H9 (cell line): ENCODE results near the gene BTBD3. TPM values are rescaled to one million over a fixed set of nuclear protein-coding genes. Genes with fewer than 3 reads are reported as not detected.

Source experiments
- DNase-seq: peaks from one replicate; pipeline ENCODE4 v3.0.0-alpha.2; 2017
- H2AFZ ChIP-seq: one replicate; pipeline ENCODE4 v1.6.1; 2013; ENCODE audit warnings: mild to moderate bottlenecking, low read length, control low read depth, moderate library complexity
- H2AK5ac ChIP-seq: 2 replicates; pipeline ENCODE4 v1.6.1; 2013; ENCODE audit warnings: low read length, control low read depth, mixed read lengths; ENCODE audit not compliant: insufficient read length
- H2BK120ac ChIP-seq: one replicate; pipeline ENCODE4 v1.6.1; 2013; ENCODE audit warnings: low read depth, mild to moderate bottlenecking, low read length, control low read depth, inconsistent platforms; ENCODE audit not compliant: poor library complexity, severe bottlenecking
- H2BK12ac ChIP-seq: 2 replicates; pipeline ENCODE4 v1.6.1; 2013; ENCODE audit warnings: low read length, control low read depth, mixed read lengths, low read depth; ENCODE audit not compliant: insufficient read length
- H2BK15ac ChIP-seq: 2 replicates; pipeline ENCODE4 v1.6.1; 2013; ENCODE audit warnings: low read depth, low read length, control low read depth
- H2BK20ac ChIP-seq: one replicate; pipeline ENCODE4 v1.6.1; 2013; ENCODE audit warnings: low read depth, mild to moderate bottlenecking, low read length, control low read depth, inconsistent platforms; ENCODE audit not compliant: poor library complexity, severe bottlenecking
- H2BK5ac ChIP-seq: 2 replicates; pipeline ENCODE4 v1.6.1; 2013; ENCODE audit warnings: low read length, control low read depth, mixed read lengths; ENCODE audit not compliant: insufficient read length
- H3K14ac ChIP-seq: 2 replicates; pipeline ENCODE4 v1.6.1; 2013; ENCODE audit warnings: low read length, control low read depth; ENCODE audit not compliant: insufficient read depth
- H3K18ac ChIP-seq: 2 replicates; pipeline ENCODE4 v1.6.1; 2013; ENCODE audit warnings: low read depth, mild to moderate bottlenecking, mixed read lengths, low read length, control low read depth; ENCODE audit not compliant: insufficient read length
- H3K23ac ChIP-seq: 2 replicates; pipeline ENCODE4 v1.6.1; 2013; ENCODE audit warnings: low read length, control low read depth, mixed read lengths, low read depth; ENCODE audit not compliant: insufficient read length
- H3K23me2 ChIP-seq: 2 replicates; pipeline ENCODE4 v1.6.1; 2013; ENCODE audit warnings: low read depth, mild to moderate bottlenecking, mixed read lengths, low read length, control low read depth; ENCODE audit not compliant: insufficient read length, poor library complexity, severe bottlenecking
- H3K27ac ChIP-seq: 2 replicates; pipeline ENCODE4 v1.5.1; 2013; ENCODE audit warnings: low read length, control low read depth, mixed read lengths, low read depth; ENCODE audit not compliant: insufficient read length
- H3K27me3 ChIP-seq: 2 replicates; pipeline ENCODE4 v1.6.1; 2013; ENCODE audit warnings: low read length, control low read depth, inconsistent platforms; ENCODE audit not compliant: insufficient read depth
- H3K4ac ChIP-seq: 2 replicates; pipeline ENCODE4 v1.6.1; 2013; ENCODE audit warnings: low read depth, mild to moderate bottlenecking, control low read depth, inconsistent platforms, low read length, moderate library complexity
- H3K4me1 ChIP-seq: 2 replicates; pipeline ENCODE4 v1.6.1; 2013; ENCODE audit warnings: low read length, control low read depth, inconsistent platforms; ENCODE audit not compliant: insufficient read depth
- H3K4me2 ChIP-seq: 2 replicates; pipeline ENCODE4 v1.6.1; 2013; ENCODE audit warnings: low read length, control low read depth, mixed read lengths; ENCODE audit not compliant: insufficient read length, insufficient read depth
- H3K56ac ChIP-seq: 2 replicates; pipeline ENCODE4 v1.6.1; 2013; ENCODE audit warnings: low read depth, mild to moderate bottlenecking, mixed read lengths, low read length, control low read depth; ENCODE audit not compliant: insufficient read length
- H3K79me1 ChIP-seq: 2 replicates; pipeline ENCODE4 v1.6.1; 2013; ENCODE audit warnings: low read depth, mild to moderate bottlenecking, moderate library complexity, low read length, control low read depth, inconsistent platforms; ENCODE audit not compliant: insufficient read depth, poor library complexity, severe bottlenecking
- H3K79me2 ChIP-seq: 2 replicates; pipeline ENCODE4 v1.6.1; 2013; ENCODE audit warnings: low read length, control low read depth, inconsistent platforms; ENCODE audit not compliant: insufficient read depth
- H3K9ac ChIP-seq: 2 replicates; pipeline ENCODE4 v1.6.1; 2013; ENCODE audit warnings: low read length, control low read depth, mixed read lengths; ENCODE audit not compliant: insufficient read length; ENCODE audit errors: extremely low read depth
- H3K9me3 ChIP-seq: one replicate; pipeline ENCODE4 v1.6.1; 2013; ENCODE audit warnings: low read depth, low read length, inconsistent platforms; ENCODE audit not compliant: control insufficient read depth
- H3T11ph ChIP-seq: one replicate; pipeline ENCODE4 v1.6.1; 2013; ENCODE audit warnings: mild to moderate bottlenecking, low read length, control low read depth, inconsistent platforms
- H4K20me1 ChIP-seq: one replicate; pipeline ENCODE4 v1.6.1; 2013; ENCODE audit not compliant: control insufficient read depth, insufficient read length, insufficient read depth
- H4K5ac ChIP-seq: 2 replicates; pipeline ENCODE4 v1.6.1; 2013; ENCODE audit warnings: low read depth, mild to moderate bottlenecking, mixed read lengths, low read length, control low read depth; ENCODE audit not compliant: insufficient read length
- H4K8ac ChIP-seq: replicated peaks from 2 replicates; pipeline ENCODE4 v1.6.1; 2013; ENCODE audit warnings: low read length, control low read depth, mixed read lengths, low read depth; ENCODE audit not compliant: insufficient read length
- H4K91ac ChIP-seq: 2 replicates; pipeline ENCODE4 v1.6.1; 2013; ENCODE audit warnings: low read depth, mild to moderate bottlenecking, moderate library complexity, mixed read lengths, low read length, control low read depth; ENCODE audit not compliant: insufficient read length
- H3K27ac Mint-ChIP-seq, 3 experiments: 2 replicates in 2 of 3; 3 replicates in 1 of 3; pipeline ENCODE4 v1.8.0; 2020 to 2021; ENCODE audit warnings: mixed read lengths in 3 of 3, mild to moderate bottlenecking in 1 of 3, moderate library complexity in 1 of 3
- H3K27me3 Mint-ChIP-seq: 2 replicates; pipeline ENCODE4 v1.8.0; 2021; ENCODE audit warnings: low read depth, mild to moderate bottlenecking, moderate library complexity, mixed read lengths
- H3K36me3 Mint-ChIP-seq, 3 experiments: 2 replicates in 2 of 3; 3 replicates in 1 of 3; pipeline ENCODE4 v1.8.0; 2020 to 2021; ENCODE audit warnings: low read depth in 3 of 3, mixed read lengths in 3 of 3; ENCODE audit not compliant: insufficient read depth in 1 of 3
- H3K4me1 Mint-ChIP-seq, 2 experiments: 2 replicates each; pipeline ENCODE4 v1.8.0; 2020; ENCODE audit warnings: mixed read lengths in 2 of 2
- H3K4me3 Mint-ChIP-seq, 2 experiments: 2 replicates in 1 of 2; 3 replicates in 1 of 2; pipeline ENCODE4 v1.8.0; 2020 to 2021; ENCODE audit warnings: mild to moderate bottlenecking in 2 of 2, mixed read lengths in 2 of 2, moderate library complexity in 1 of 2
- H3K9me3 Mint-ChIP-seq, 2 experiments: 2 replicates in 1 of 2; 3 replicates in 1 of 2; pipeline ENCODE4 v1.8.0; 2020; ENCODE audit warnings: mild to moderate bottlenecking in 2 of 2, mixed read lengths in 2 of 2, moderate library complexity in 1 of 2
- CTCF ChIP-seq: fragments of 200-600 bp; sonication (generic); conservative IDR thresholded peaks from 3 replicates; pipeline ENCODE4 v1.8.0; 2021; ENCODE audit warnings: antibody characterized with exemption, mild to moderate bottlenecking
- WGBS: extraction: QIAGEN DNeasy Blood & Tissue Kit; methylation state at CpG from one replicate; pipeline ENCODE4 v1.1.7; 2013; ENCODE audit warnings: missing lambda C conversion rate, low lambda C conversion rate, mixed read lengths; ENCODE audit not compliant: insufficient read length; ENCODE audit errors: extremely low coverage; 5-methylcytosine and 5-hydroxymethylcytosine counted together
- total RNA-seq: library from RNA; stranded (reverse); gene quantifications from 2 replicates; pipeline ENCODE4 v1.2.1, GENCODE V29; 2021

BTBD3 gene
- total RNA-seq, 1 experiment from 2014 or later, result 62.1 TPM

- H3K4me1 ChIP-seq, result no peaks in the 10 kb centered on the region
- no peaks in the 10 kb centered on the region for H4K20me1 ChIP-seq
- no peak overlapping the region for H2BK15ac ChIP-seq
- H2AFZ ChIP-seq, result no peak overlapping the region
- no peak overlapping the region for H3K56ac ChIP-seq
- Mint-ChIP-seq H3K27me3 (no peaks in the 10 kb centered on the region; the same call in 1 of the 2 replicates), H3K27ac (no peak overlapping the region), H3K4me1 (no peaks in the 10 kb centered on the region), H3K4me3 (no peak overlapping the region), H3K9me3 (peaks cover 8 to 10% of the 10 kb centered on the region in 2 experiments; a peak in 4 of 5 replicates), H3K36me3 (peaks cover 2 to 8% (median 6%) of the 10 kb centered on the region in 3 experiments; a peak in 3 of 7 replicates)
- no peak overlapping the region for H3K23ac ChIP-seq
- H3T11ph ChIP-seq, result no peak overlapping the region
- H3K18ac ChIP-seq, result no peak overlapping the region
- H4K5ac ChIP-seq, result no peak overlapping the region
- H3K79me1 ChIP-seq, result no peaks in the 10 kb centered on the region
- no peak overlapping the region for H2BK12ac ChIP-seq
- H3K27ac ChIP-seq, result no peak overlapping the region
- DNase-seq, result no peak
- no peaks in the 10 kb centered on the region for H3K27me3 ChIP-seq
- H2AK5ac ChIP-seq, result no peak overlapping the region
- TF ChIP-seq CTCF, result no peak
- H3K4ac ChIP-seq, result no peak overlapping the region
- H2BK120ac ChIP-seq, result no peak overlapping the region
- H4K8ac ChIP-seq, result no peak overlapping the region
- no peak overlapping the region for H2BK20ac ChIP-seq
- no peaks in the 10 kb centered on the region for H3K79me2 ChIP-seq
- H3K14ac ChIP-seq, result no peak overlapping the region
- H3K4me2 ChIP-seq, result no peak overlapping the region
- H2BK5ac ChIP-seq, result no peak overlapping the region
- H3K9ac ChIP-seq, result no peak overlapping the region
- no peak overlapping the region for H4K91ac ChIP-seq
- no peaks in the 10 kb centered on the region for H3K23me2 ChIP-seq
- WGBS, result no CpG with 5 or more reads among the region's 4 CpGs
- H3K9me3 ChIP-seq, result no peaks in the 10 kb centered on the region
Measured at GRCh38 chr20:11952639-11953038, 34.9 kb downstream of the BTBD3 start.
